HG02678 (cell line): ENCODE data around the gene ZDHHC18.
"Not testable (repeated sequence)": the region's sequence is repeated elsewhere in the genome, so short reads cannot be mapped to it uniquely, and the experiment has no call there.

Source experiments
- ATAC-seq: cut with Tn5 transposase; IDR thresholded peaks from one replicate; pipeline ENCODE4 v1.9.1; 2021; ENCODE audit warnings: mild to moderate bottlenecking, moderate library complexity; ENCODE audit not compliant: unreplicated experiment

Gene ZDHHC18

GRCh38 chr1:26791148-26791547 lies 35.3 kb upstream of the ZDHHC18 start:
- no peak for ATAC-seq

- ATAC-seq: no peak
Measured at GRCh38 chr1:26791626-26792025, 34.9 kb upstream of the ZDHHC18 start.

GRCh38 chr1:26792924-26793323 lies 33.6 kb upstream of the ZDHHC18 start:
- no peak for ATAC-seq

- no peak for ATAC-seq
Measured at GRCh38 chr1:26794391-26794790, 32.1 kb upstream of the ZDHHC18 start.

- no peak for ATAC-seq
Measured at GRCh38 chr1:26797627-26798026, 28.9 kb upstream of the ZDHHC18 start.

- ATAC-seq: no peak
Measured at GRCh38 chr1:26799479-26800142, 26.9 kb upstream of the ZDHHC18 start.

- ATAC-seq: not testable (repeated sequence)
Measured at GRCh38 chr1:26803932-26804331, 22.6 kb upstream of the ZDHHC18 start.

GRCh38 chr1:26810105-26810504 lies 16.4 kb upstream of the ZDHHC18 start:
- ATAC-seq: not testable (repeated sequence)

- no peak for ATAC-seq
Measured at GRCh38 chr1:26811057-26811456, 15.4 kb upstream of the ZDHHC18 start.

- no peak for ATAC-seq
Measured at GRCh38 chr1:26811708-26812107, 14.8 kb upstream of the ZDHHC18 start.

GRCh38 chr1:26814377-26814776 lies 12.1 kb upstream of the ZDHHC18 start:
- no peak for ATAC-seq

GRCh38 chr1:26814893-26815292 lies 11.6 kb upstream of the ZDHHC18 start:
- no peak for ATAC-seq

- ATAC-seq: peak; percentile 88
Measured at GRCh38 chr1:26820784-26821269, 5.7 kb upstream of the ZDHHC18 start.

GRCh38 chr1:26822737-26823395 lies 3.6 kb upstream of the ZDHHC18 start:
- no peak for ATAC-seq

- no peak for ATAC-seq
Measured at GRCh38 chr1:26824731-26825130, 1.8 kb upstream of the ZDHHC18 start.

GRCh38 chr1:26827106-26827604 lies 667 bp downstream of the ZDHHC18 start:
- no peak for ATAC-seq

GRCh38 chr1:26827663-26828062 lies 1.2 kb downstream of the ZDHHC18 start:
- ATAC-seq: no peak

GRCh38 chr1:26828411-26828991 lies 2.0 kb downstream of the ZDHHC18 start:
- no peak for ATAC-seq

GRCh38 chr1:26829184-26829911 lies 2.9 kb downstream of the ZDHHC18 start:
- ATAC-seq: no peak

GRCh38 chr1:26831059-26831458 lies 4.6 kb downstream of the ZDHHC18 start:
- ATAC-seq: no peak

GRCh38 chr1:26831546-26832248 lies 5.2 kb downstream of the ZDHHC18 start:
- ATAC-seq: no peak
